ENCODE measurements around the gene PRSS22.

PRSS22 gene

GRCh38 chr16:2827831-2828520, 30.0 kb downstream of the PRSS22 start:
- no peak for DNase-seq

- no peak for DNase-seq
Observed at GRCh38 chr16:2827374-2827791, 30.6 kb downstream of the PRSS22 start.

GRCh38 chr16:2826591-2827373, 31.2 kb downstream of the PRSS22 start:
- no peak for DNase-seq

- no peak for DNase-seq
Observed at GRCh38 chr16:2825906-2826305, 32.1 kb downstream of the PRSS22 start.

GRCh38 chr16:2825049-2825742, 32.8 kb downstream of the PRSS22 start:
- no peak for DNase-seq

GRCh38 chr16:2824626-2825025, 33.3 kb downstream of the PRSS22 start:
- no peak for DNase-seq

- DNase-seq: no peak
Observed at GRCh38 chr16:2822496-2822895, 35.5 kb downstream of the PRSS22 start.

- DNase-seq: no peak
Observed at GRCh38 chr16:2822158-2822495, 35.8 kb downstream of the PRSS22 start.

GRCh38 chr16:2821487-2822157, 36.3 kb downstream of the PRSS22 start:
- no peak for DNase-seq

- DNase-seq: no peak
Observed at GRCh38 chr16:2820836-2821486, 37.0 kb downstream of the PRSS22 start.

GRCh38 chr16:2819939-2820835, 37.8 kb downstream of the PRSS22 start:
- no peak for DNase-seq

GRCh38 chr16:2819179-2819938, 38.6 kb downstream of the PRSS22 start:
- no peak for DNase-seq

- DNase-seq: no peak
Observed at GRCh38 chr16:2818272-2818876, 39.6 kb downstream of the PRSS22 start.

- no peak for DNase-seq
Observed at GRCh38 chr16:2817340-2818271, 40.4 kb downstream of the PRSS22 start.

GRCh38 chr16:2816751-2817339, 41.1 kb downstream of the PRSS22 start, which contains the start of gene PRSS21:
PRSS21 (plus strand) TSS chr16:2817237; CDS start chr16:2817269, 32 bp downstream.
- no peak for DNase-seq

GRCh38 chr16:2815299-2815771, 42.6 kb downstream of the PRSS22 start:
- DNase-seq: no peak

- DNase-seq: no peak
Observed at GRCh38 chr16:2814551-2815298, 43.2 kb downstream of the PRSS22 start.

- no peak for DNase-seq
Observed at GRCh38 chr16:2813771-2814221, 44.2 kb downstream of the PRSS22 start.
